ENCODE measurements around the gene CDYL. TPM values are rescaled to one million over a fixed set of nuclear protein-coding genes. Genes with fewer than 3 reads are reported as not detected.

CDYL gene
- total RNA-seq, 1 donor from 2014 or later, result 104 TPM

DNA sequence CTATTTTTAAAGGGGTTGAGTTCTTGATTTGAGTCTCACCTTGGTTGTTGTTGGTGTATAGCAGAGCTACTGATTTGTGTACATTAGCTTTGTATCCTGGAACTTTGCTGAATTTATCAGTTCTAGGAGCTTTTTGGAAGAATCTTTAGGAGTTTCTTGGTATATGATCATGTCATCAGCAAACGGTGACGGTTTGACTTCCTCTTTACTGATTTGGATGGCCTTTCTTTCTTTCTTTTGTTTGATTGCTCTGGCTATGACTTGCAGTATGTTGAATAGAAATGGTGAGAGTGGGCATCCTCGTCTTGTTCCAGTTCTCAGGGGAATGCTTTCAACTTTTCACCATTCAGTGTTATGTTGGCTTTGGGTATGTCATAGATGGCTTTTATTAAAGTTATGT is 64.0 kb downstream of the CDYL start:
- Mint-ChIP-seq H3K9me3 (peaks cover 72% of the 10 kb centered on the region), H3K27ac (no peak overlapping the region), H3K4me3 (no peak overlapping the region), H3K27me3 (ENCODE audit: low read depth) (no peaks in the 10 kb centered on the region), H3K4me1 (no peaks in the 10 kb centered on the region), H3K36me3 (peaks cover 79% of the 10 kb centered on the region)
- TF ChIP-seq, protein P1, sequence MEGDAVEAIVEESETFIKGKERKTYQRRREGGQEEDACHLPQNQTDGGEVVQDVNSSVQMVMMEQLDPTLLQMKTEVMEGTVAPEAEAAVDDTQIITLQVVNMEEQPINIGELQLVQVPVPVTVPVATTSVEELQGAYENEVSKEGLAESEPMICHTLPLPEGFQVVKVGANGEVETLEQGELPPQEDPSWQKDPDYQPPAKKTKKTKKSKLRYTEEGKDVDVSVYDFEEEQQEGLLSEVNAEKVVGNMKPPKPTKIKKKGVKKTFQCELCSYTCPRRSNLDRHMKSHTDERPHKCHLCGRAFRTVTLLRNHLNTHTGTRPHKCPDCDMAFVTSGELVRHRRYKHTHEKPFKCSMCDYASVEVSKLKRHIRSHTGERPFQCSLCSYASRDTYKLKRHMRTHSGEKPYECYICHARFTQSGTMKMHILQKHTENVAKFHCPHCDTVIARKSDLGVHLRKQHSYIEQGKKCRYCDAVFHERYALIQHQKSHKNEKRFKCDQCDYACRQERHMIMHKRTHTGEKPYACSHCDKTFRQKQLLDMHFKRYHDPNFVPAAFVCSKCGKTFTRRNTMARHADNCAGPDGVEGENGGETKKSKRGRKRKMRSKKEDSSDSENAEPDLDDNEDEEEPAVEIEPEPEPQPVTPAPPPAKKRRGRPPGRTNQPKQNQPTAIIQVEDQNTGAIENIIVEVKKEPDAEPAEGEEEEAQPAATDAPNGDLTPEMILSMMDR (IDR thresholded peaks at IDR 0.05; ENCODE audit: unreplicated experiment), result no peak
- no peak for DNase-seq (ENCODE audit: low spot score in 2 of 2, unreplicated experiment in 2 of 2)

DNA sequence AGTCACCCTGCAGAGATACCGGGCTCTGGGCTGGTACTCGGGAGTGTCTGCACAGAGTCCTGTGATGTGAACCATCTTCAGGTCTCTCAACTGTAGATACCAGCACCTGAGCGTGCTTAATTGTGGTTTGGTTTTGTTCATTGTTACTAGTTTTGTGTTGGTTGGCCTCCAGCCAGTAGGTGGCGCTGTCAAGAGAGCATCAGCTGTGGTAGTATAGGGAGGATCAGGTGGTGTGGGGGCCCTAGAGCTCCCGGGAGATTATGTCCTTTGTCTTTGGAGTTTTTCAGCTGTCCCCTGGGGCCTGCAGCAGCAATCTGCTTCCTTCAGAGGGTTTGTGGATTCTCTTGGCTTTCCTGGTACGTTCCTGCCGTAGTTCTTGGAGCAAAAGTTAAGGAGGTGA is 67.9 kb downstream of the CDYL start:
- Mint-ChIP-seq H3K4me1 (peaks cover 11% of the 10 kb centered on the region), H3K27ac (no peak overlapping the region), H3K4me3 (no peak overlapping the region), H3K36me3 (peaks cover 67% of the 10 kb centered on the region), H3K27me3 (ENCODE audit: low read depth) (no peaks in the 10 kb centered on the region), H3K9me3 (peaks cover 67% of the 10 kb centered on the region)
- no peak for DNase-seq (ENCODE audit: low spot score in 2 of 2, unreplicated experiment in 2 of 2)
- TF ChIP-seq, protein P1 (IDR thresholded peaks at IDR 0.05; ENCODE audit: unreplicated experiment), result no peak

DNA sequence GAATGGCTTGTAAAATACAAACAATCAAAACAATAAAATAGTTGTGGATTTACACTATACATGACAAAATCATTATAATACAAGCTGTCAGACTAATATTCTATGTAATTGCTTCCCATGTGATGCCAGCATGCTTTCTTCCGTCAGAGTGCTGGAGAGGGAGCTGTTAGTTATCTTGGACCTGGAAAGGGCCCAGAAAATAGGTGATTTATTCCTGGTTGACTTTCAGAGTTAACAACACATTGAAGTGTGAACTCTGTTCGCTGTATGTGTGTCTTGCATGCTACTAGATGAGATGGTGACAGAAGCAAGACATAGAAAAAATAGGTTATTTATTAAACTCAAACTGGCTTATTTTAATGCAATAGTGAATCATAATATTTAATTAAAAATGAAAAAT is 70.2 kb downstream of the CDYL start:
- no peak for DNase-seq (ENCODE audit: low spot score in 2 of 2, unreplicated experiment in 2 of 2)

DNA sequence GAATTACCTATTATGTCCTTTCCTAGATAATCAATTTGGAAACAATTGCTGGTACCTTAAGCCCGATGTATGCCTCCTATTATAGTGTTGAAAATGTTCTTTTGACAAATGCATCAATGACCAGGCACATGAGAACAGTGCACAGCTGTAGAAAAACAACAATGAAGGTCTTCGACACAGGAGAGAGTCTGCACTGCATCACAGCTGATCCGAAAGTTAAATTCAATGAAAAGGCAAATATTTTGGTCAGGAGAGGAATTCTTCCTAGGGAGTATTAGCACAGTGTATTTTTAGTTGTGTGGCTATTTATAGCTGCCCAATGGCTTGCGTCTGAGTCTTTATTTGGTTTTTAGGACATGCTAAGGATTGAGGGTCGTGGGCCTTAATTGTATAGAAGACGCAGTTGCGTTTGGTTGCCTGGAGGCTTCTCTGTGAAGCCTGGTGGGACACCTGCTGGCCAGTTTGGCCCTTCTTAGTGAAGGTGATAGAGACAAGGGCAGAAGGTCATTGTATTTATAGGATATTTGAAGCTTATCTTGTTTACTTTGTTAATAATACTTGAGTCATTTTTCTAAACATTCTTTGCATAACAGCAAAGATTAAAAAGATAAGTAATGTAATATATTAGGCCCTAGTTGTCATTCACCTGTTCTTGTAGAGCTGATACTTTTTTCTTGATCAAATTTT is 72.3 kb downstream of the CDYL start:
- Mint-ChIP-seq H3K27me3 (ENCODE audit: low read depth) (no peaks in the 10 kb centered on the region), H3K9me3 (peaks cover 27% of the 10 kb centered on the region), H3K27ac (peak overlapping the region; percentile 79), H3K4me1 (peaks cover 18% of the 10 kb centered on the region), H3K4me3 (no peak overlapping the region), H3K36me3 (peaks cover 28% of the 10 kb centered on the region)
- DNase-seq (ENCODE audit: low spot score in 2 of 2, unreplicated experiment in 2 of 2), result no peak
- TF ChIP-seq, protein P1 (IDR thresholded peaks at IDR 0.05; ENCODE audit: unreplicated experiment), result no peak

More for the DNA sequence above, 70.2 kb downstream of the CDYL start:
- Mint-ChIP-seq H3K27me3 (ENCODE audit: low read depth) (no peaks in the 10 kb centered on the region), H3K9me3 (peaks cover 44% of the 10 kb centered on the region), H3K4me1 (peaks cover 18% of the 10 kb centered on the region), H3K36me3 (peaks cover 44% of the 10 kb centered on the region), H3K27ac (no peak overlapping the region), H3K4me3 (no peak overlapping the region)
- TF ChIP-seq, protein P1 (IDR thresholded peaks at IDR 0.05; ENCODE audit: unreplicated experiment), result no peak

DNA sequence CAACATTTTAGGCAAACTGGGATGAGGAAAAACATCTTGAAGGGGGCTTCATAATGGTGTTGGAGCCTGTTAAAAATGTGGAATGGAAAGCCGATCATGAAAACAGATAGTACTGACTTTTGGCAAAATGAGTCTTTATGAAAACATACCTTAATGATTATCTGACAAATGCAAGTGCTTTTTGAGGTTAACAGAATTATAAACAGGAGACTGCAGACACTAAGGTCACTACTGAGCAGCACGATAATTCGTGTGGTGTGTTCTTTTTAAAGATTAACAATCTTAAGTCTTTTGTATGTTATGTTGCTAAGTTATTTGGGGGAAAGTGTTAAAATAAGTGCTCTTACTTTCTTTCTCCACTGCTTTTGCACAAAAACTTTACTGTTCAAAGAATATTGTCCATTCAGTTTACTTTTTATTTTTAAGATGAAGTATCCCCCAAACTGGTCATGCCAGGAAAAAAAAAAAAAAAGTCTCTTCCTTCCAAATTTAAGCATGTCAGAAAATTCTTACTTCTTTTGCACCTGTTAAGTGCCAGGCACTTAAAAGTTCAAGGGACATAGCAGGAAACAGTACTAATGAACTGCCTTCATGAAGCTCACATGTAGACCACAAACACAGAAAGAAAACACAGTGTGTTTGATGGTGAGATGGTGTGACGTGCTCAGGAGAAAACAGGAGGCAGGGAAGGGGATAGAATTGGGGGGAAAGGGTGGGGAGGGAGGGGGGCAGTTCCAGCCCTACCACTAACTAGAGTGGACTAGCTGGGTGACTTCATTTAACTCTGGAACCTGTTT is 73.2 kb downstream of the CDYL start:
- Mint-ChIP-seq H3K27ac (peak overlapping the region; percentile 71), H3K36me3 (peaks cover 19% of the 10 kb centered on the region), H3K4me3 (no peak overlapping the region), H3K9me3 (peaks cover 18% of the 10 kb centered on the region), H3K27me3 (ENCODE audit: low read depth) (no peaks in the 10 kb centered on the region), H3K4me1 (peaks cover 18% of the 10 kb centered on the region)
- DNase-seq (ENCODE audit: low spot score in 2 of 2, unreplicated experiment in 2 of 2), result no peak
- TF ChIP-seq, protein P1 (IDR thresholded peaks at IDR 0.05; ENCODE audit: unreplicated experiment), result no peak
